Activated CD4-positive, CD25-positive, alpha-beta regulatory T cell treated with anti-CD3 and anti-CD28 coated beads, Interleukin-2, amount 50 U/mL, for 72 hours (primary cell): ENCODE measurements around the gene ELOVL3.

Experiments used
- DNase-seq: peaks from one replicate; pipeline ENCODE4 v3.0.0; 2021

The ELOVL3 gene

GRCh38 chr10:102261196-102261595, 35.1 kb downstream of the ELOVL3 start:
- DNase-seq: no peak

- no peak for DNase-seq
These were observed 35.7 kb downstream of the ELOVL3 start for GRCh38 chr10:102261842-102262241.

- DNase-seq: no peak
These were observed 36.8 kb downstream of the ELOVL3 start for GRCh38 chr10:102262744-102263370.

- no peak for DNase-seq
These were observed 38.3 kb downstream of the ELOVL3 start for GRCh38 chr10:102264371-102264770.

GRCh38 chr10:102266670-102267069, 40.6 kb downstream of the ELOVL3 start:
- no peak for DNase-seq

- no peak for DNase-seq
These were observed 41.6 kb downstream of the ELOVL3 start for GRCh38 chr10:102267748-102268147.

- no peak for DNase-seq
These were observed 42.3 kb downstream of the ELOVL3 start for GRCh38 chr10:102268375-102268888.

GRCh38 chr10:102269017-102269416, 42.9 kb downstream of the ELOVL3 start:
- DNase-seq: no peak

- DNase-seq: no peak
These were observed 48.0 kb downstream of the ELOVL3 start for GRCh38 chr10:102274062-102274461.

- DNase-seq: no peak
These were observed 49.2 kb downstream of the ELOVL3 start for GRCh38 chr10:102275343-102275742.

GRCh38 chr10:102279104-102279503, 53.0 kb downstream of the ELOVL3 start:
- no peak for DNase-seq
